Measurements from ENCODE around the gene SLC12A5.
"Not testable (repeated sequence)": the region's sequence is repeated elsewhere in the genome, so short reads cannot be mapped to it uniquely, and the experiment has no call there.

GRCh38 chr20:45988830-45989229 lies 40.2 kb upstream of the SLC12A5 start:
- TF ChIP-seq CTCF, EZH2 (IDR thresholded peaks at IDR 0.05): not testable (repeated sequence)

All from neural progenitor cell (in vitro differentiated cells).